HEK293 (cell line): ENCODE data around the gene MAT2A.

Experiments used
- CTCF ChIA-PET: fragments of 350-600 bp; formaldehyde crosslinking; extraction: SDS; loops from one replicate; lab custom pipeline; 2021; ENCODE audit warnings: antibody characterized with exemption; lab: Yijun Ruan, JAX
- POLR2A ChIA-PET: fragments of 300-600 bp; formaldehyde crosslinking; extraction: SDS; loops from one replicate; lab custom pipeline; 2020; ENCODE audit warnings: antibody characterized with exemption, inconsistent platforms; lab: Yijun Ruan, JAX
- H3K27ac ChIP-seq: fragments of 200-500 bp; sonication (Bioruptor generic); 2 replicates; pipeline ENCODE4 v1.5.1; 2014; ENCODE audit warnings: low read depth, low read length, control low read depth, inconsistent platforms; ENCODE audit errors: extremely low read depth
- H3K36me3 ChIP-seq, 2 experiments: fragments of 200-500 bp in 1 of 2; sonication (Bioruptor generic) in 1 of 2; 1 replicate in 1 of 2; 2 replicates in 1 of 2; pipeline ENCODE4 v1.5.1; 2014 to 2017; ENCODE audit warnings: inconsistent platforms in 2 of 2, low read length in 2 of 2; ENCODE audit not compliant: control insufficient read depth in 2 of 2, insufficient read depth in 1 of 2
- H3K4me1 ChIP-seq: fragments of 200-500 bp; sonication (Bioruptor generic); 2 replicates; pipeline ENCODE4 v1.5.1; 2014; ENCODE audit warnings: mild to moderate bottlenecking, low read length, inconsistent platforms; ENCODE audit not compliant: control insufficient read depth, insufficient read depth
- H3K4me3 ChIP-seq: 2 replicates; pipeline ENCODE4 v1.5.1; 2011; ENCODE audit warnings: low read depth, mild to moderate bottlenecking, control low read depth, low read length, moderate library complexity
- H3K9me3 ChIP-seq: fragments of 200-500 bp; sonication (Bioruptor generic); 2 replicates; pipeline ENCODE4 v1.5.1; 2014; ENCODE audit warnings: low read depth, low read length, inconsistent platforms; ENCODE audit not compliant: control insufficient read depth, insufficient read depth
- CTCF ChIP-seq: fragments of 450-650 bp; formaldehyde crosslinking; IDR thresholded peaks from 2 replicates; pipeline ENCODE4 v1.5.1; 2016; ENCODE audit warnings: missing biosample characterization, missing genetic modification characterization
- HIC1 ChIP-seq: fragments of 450-650 bp; formaldehyde crosslinking; IDR thresholded peaks from 2 replicates; pipeline ENCODE4 v1.5.1; 2016; ENCODE audit warnings: missing biosample characterization, missing genetic modification characterization
- KLF16 ChIP-seq: fragments of 450-650 bp; formaldehyde crosslinking; IDR thresholded peaks from 2 replicates; pipeline ENCODE4 v1.5.1; 2017; ENCODE audit warnings: missing biosample characterization, missing genetic modification characterization
- ZNF148 ChIP-seq: fragments of 450-650 bp; formaldehyde crosslinking; IDR thresholded peaks from 2 replicates; pipeline ENCODE4 v1.5.0; 2017; ENCODE audit warnings: missing biosample characterization, missing genetic modification characterization, borderline replicate concordance
- ZNF169 ChIP-seq: fragments of 450-650 bp; formaldehyde crosslinking; IDR thresholded peaks from 2 replicates; pipeline ENCODE4 v1.5.1; 2016; ENCODE audit warnings: missing biosample characterization, missing genetic modification characterization
- ZNF23 ChIP-seq: fragments of 450-650 bp; formaldehyde crosslinking; IDR thresholded peaks from 2 replicates; pipeline ENCODE4 v1.5.1; 2016; ENCODE audit warnings: missing biosample characterization, missing genetic modification characterization, borderline replicate concordance
- ZNF394 ChIP-seq: fragments of 450-650 bp; formaldehyde crosslinking; IDR thresholded peaks from 2 replicates; pipeline ENCODE4 v1.5.1; 2016; ENCODE audit warnings: missing biosample characterization, missing genetic modification characterization, mild to moderate bottlenecking, moderate library complexity, borderline replicate concordance
- ZNF621 ChIP-seq: fragments of 450-650 bp; formaldehyde crosslinking; IDR thresholded peaks from 2 replicates; pipeline ENCODE4 v1.5.1; 2017; ENCODE audit warnings: missing biosample characterization, missing genetic modification characterization
- ZNF692 ChIP-seq: fragments of 450-650 bp; formaldehyde crosslinking; IDR thresholded peaks from 2 replicates; pipeline ENCODE4 v1.5.1; 2016; ENCODE audit warnings: missing biosample characterization, missing genetic modification characterization

Gene MAT2A

GRCh38 chr2:85588645-85589044, 49.7 kb downstream of the MAT2A start:
- TF ChIP-seq ZNF23 (tag by site-specific recombination) (no peak), ZNF692 (tag by site-specific recombination) (no peak), KLF16 (tag by site-specific recombination) (no peak), CTCF (tag by site-specific recombination) (no peak), ZNF148 (no peak)
- H3K36me3 ChIP-seq = peaks cover 0 to 1% of the 10 kb centered on the region in 2 experiments; a peak in 1 of 3 replicates
- no peaks in the 10 kb centered on the region for H3K4me1 ChIP-seq
- H3K9me3 ChIP-seq = no peaks in the 10 kb centered on the region
- H3K27ac ChIP-seq = no peak overlapping the region
- H3K4me3 ChIP-seq = no peak overlapping the region
- CTCF ChIA-PET = interaction anchor here (0.9 kb wide), 1 partner anchor 194 kb away, joined by 4 read pairs; no protein-coding TSS in a partner anchor
- POLR2A ChIA-PET = interaction anchor here (1.2 to 1.7 kb wide), 2 partner anchors 10 to 26 kb away, joined by 3 to 11 read pairs; partner anchors contain the start of gene VAMP8

GRCh38 chr2:85589181-85589580, 50.2 kb downstream of the MAT2A start:
- no peaks in the 10 kb centered on the region for H3K4me1 ChIP-seq
- no peak overlapping the region for H3K4me3 ChIP-seq
- H3K36me3 ChIP-seq = no peaks in the 10 kb centered on the region
- H3K27ac ChIP-seq = no peak overlapping the region
- POLR2A ChIA-PET = interaction anchor here (1.2 kb wide), 1 partner anchor 26 kb away, joined by 3 read pairs; no protein-coding TSS in a partner anchor
- no peaks in the 10 kb centered on the region for H3K9me3 ChIP-seq
- TF ChIP-seq ZNF394 (tag by site-specific recombination) = no peak
- TF ChIP-seq ZNF169 (tag by site-specific recombination) = no peak
- no peak for TF ChIP-seq ZNF621 (tag by site-specific recombination)
- no peak for TF ChIP-seq KLF16 (tag by site-specific recombination)
- TF ChIP-seq, all 188 proteins: peak for 0
- CTCF ChIA-PET = no interaction called here

- no peak for TF ChIP-seq HIC1
- TF ChIP-seq, all 188 proteins: peak for 0
- no peak overlapping the region for H3K4me3 ChIP-seq
- H3K27ac ChIP-seq = no peak overlapping the region
- H3K9me3 ChIP-seq = no peaks in the 10 kb centered on the region
- CTCF ChIA-PET = no interaction called here
- POLR2A ChIA-PET = interaction anchor here (1.2 to 1.4 kb wide), 3 partner anchors 13 to 29 kb away, joined by 3 to 6 read pairs (median 3); partner anchors contain the start of genes GGCX and VAMP8
- H3K36me3 ChIP-seq = no peaks in the 10 kb centered on the region
- H3K4me1 ChIP-seq = no peaks in the 10 kb centered on the region
These were observed 51.2 kb downstream of the MAT2A start for GRCh38 chr2:85589982-85590791.
